ENCODE data around the gene EEF1AKMT3.

- TF ChIP-seq MAFK (IDR thresholded peaks at IDR 0.05; ENCODE audit: partially characterized antibody), result no peak
- no peak for TF ChIP-seq CTCF (IDR thresholded peaks at IDR 0.05)
- no peak for TF ChIP-seq CBX8 (IDR thresholded peaks at IDR 0.05)
- no peak for TF ChIP-seq RAD21 (conservative IDR thresholded peaks at IDR 0.05 in 1 of 2, IDR thresholded peaks at IDR 0.05 in 1 of 2)
These were observed 5.0 kb downstream of the EEF1AKMT3 start for GRCh38 chr12:57777367-57777766.
